GM21515 (cell line): ENCODE measurements around the gene MANEA.

Experiments used
- ATAC-seq: cut with Tn5 transposase; IDR thresholded peaks from one replicate; pipeline ENCODE4 v1.9.1; 2021; ENCODE audit not compliant: unreplicated experiment

MANEA gene

GRCh38 chr6:95587989-95588388, 10.7 kb downstream of the MANEA start:
- ATAC-seq = no peak

- no peak for ATAC-seq
These were observed 11.7 kb downstream of the MANEA start for GRCh38 chr6:95589067-95589466.

- no peak for ATAC-seq
These were observed 12.7 kb downstream of the MANEA start for GRCh38 chr6:95589826-95590570.

- ATAC-seq = no peak
These were observed 15.7 kb downstream of the MANEA start for GRCh38 chr6:95593025-95593424.

GRCh38 chr6:95596021-95596420, 18.7 kb downstream of the MANEA start:
- ATAC-seq = no peak

DNA sequence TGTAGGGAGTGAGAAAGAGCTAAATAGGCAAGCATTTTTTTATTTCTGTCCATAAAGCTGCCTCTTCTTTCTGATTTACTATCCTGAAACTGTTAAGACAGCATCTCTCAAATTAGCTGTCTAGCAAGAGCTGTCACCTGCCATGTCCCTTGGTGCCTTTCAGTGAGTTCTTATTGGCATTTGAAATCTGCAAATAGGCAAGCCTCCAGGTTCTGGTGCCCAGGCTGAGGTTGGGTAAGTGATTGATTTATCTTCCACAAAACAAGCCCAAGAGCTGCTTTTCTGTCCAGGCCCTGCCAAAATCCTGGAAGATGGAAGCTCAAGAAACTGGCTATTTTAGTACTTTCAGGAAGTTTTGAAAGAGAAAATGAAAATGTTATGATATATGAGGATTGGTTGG, 22.4 kb downstream of the MANEA start:
- no peak for ATAC-seq

GRCh38 chr6:95601133-95601532, 23.8 kb downstream of the MANEA start:
- no peak for ATAC-seq

DNA sequence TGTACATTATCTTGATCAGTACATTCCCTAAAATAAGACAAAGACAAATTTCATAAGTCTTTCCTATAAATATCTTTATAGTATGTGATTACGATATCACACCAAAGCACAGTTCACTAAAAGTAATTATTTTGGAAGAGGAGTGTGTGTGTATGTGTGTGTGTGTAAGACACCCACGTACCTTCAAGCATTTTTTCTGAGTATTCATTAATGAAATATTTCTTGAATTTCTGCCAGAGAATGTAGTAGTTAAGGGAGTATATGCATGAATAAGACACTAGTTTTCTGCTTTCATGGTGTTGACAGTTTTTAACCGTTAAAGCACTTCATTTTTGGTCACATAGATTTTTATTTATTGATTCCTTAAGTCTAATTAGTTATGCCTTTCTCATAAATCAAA, 36.8 kb downstream of the MANEA start:
- no peak for ATAC-seq

- ATAC-seq = no peak
These were observed 52.2 kb downstream of the MANEA start for GRCh38 chr6:95629551-95629950.

- no peak for ATAC-seq
These were observed 59.5 kb downstream of the MANEA start for GRCh38 chr6:95636552-95637431.

DNA sequence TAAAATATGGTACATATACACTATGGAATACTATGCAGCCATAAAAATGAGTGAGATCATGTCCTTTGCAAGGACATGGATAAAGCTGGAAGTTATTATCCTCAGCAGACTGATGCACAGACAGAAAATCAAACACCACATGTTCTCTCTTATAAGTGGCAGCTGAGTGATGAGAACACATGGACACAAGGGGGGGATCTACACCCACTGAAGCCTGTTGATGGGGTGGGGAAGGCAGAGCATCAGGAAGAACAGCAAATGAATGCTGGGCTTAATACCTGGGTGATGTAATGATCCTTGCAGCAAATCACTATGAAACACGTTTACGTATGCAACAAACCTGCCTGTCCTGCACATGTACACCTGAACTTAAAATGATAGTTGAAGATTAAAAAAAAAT, 71.3 kb downstream of the MANEA start:
- no peak for ATAC-seq

- ATAC-seq = no peak
These were observed 72.1 kb downstream of the MANEA start for GRCh38 chr6:95649451-95649850.

DNA sequence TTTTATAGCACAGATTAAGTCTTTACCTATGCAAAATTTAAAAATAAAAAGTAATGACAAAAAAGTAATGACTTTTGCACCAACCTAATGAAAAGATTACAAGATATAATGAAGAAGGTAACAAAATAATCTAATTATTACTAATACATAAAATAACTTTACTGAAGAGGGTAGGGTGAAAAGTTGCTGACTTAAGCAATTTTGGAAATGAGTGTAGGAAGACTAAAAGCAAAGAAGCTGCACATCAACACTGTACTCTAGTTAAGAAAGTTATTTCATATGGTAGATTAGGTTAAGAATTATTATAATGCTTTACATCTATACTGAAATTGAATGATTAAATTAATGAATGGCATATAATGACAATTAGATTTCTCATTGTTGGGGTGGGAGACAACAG, 76.8 kb downstream of the MANEA start:
- no peak for ATAC-seq

DNA sequence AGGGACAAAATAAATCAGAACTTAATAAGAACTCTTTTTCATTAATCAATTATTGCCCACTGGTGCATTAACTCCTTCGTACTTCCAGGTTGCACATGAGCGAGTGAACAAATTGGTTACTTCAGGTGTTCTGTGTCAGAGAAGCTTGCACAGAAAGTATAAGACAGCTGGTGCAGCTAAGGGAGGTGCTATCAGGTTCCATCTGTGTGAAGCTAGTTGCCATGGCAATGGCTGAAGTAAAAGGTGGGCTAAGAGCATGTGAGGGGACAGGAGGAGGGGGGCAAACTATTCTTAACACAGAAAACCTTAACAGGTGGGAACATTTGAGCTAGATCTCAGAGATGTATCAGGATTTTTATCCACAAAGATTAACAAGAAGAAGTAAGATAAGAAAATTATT, 81.6 kb downstream of the MANEA start:
- ATAC-seq = no peak
